ENCODE measurements around the gene ATRN. TPM values are rescaled to one million over a fixed set of nuclear protein-coding genes. Genes with fewer than 3 reads are reported as not detected.

ATRN gene
- total and polyA plus RNA-seq, 4 donors = 4.2 to 38.5 (median 21.2) TPM

- no peak for ATAC-seq (ENCODE audit: insufficient read depth, low FRiP score)
- TF ChIP-seq, protein P1, sequence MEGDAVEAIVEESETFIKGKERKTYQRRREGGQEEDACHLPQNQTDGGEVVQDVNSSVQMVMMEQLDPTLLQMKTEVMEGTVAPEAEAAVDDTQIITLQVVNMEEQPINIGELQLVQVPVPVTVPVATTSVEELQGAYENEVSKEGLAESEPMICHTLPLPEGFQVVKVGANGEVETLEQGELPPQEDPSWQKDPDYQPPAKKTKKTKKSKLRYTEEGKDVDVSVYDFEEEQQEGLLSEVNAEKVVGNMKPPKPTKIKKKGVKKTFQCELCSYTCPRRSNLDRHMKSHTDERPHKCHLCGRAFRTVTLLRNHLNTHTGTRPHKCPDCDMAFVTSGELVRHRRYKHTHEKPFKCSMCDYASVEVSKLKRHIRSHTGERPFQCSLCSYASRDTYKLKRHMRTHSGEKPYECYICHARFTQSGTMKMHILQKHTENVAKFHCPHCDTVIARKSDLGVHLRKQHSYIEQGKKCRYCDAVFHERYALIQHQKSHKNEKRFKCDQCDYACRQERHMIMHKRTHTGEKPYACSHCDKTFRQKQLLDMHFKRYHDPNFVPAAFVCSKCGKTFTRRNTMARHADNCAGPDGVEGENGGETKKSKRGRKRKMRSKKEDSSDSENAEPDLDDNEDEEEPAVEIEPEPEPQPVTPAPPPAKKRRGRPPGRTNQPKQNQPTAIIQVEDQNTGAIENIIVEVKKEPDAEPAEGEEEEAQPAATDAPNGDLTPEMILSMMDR (IDR thresholded peaks at IDR 0.05; ENCODE audit: control extremely low read depth, extremely low read depth) = no peak
- Histone ChIP-seq H3K36me3 (ENCODE audit: control insufficient read depth in 4 of 4, insufficient read depth in 4 of 4, low read length in 4 of 4) (peaks cover 0 to 12% (median 6%) of the 10 kb centered on the region in 4 donors), H3K27me3 (ENCODE audit: control insufficient read depth in 3 of 3, insufficient read depth in 3 of 3, low read length in 2 of 3) (no peaks in the 10 kb centered on the region), H3K27ac (ENCODE audit: low read depth in 1 of 2, low read length in 1 of 2) (no peak overlapping the region), H3K4me1 (ENCODE audit: control insufficient read depth in 5 of 5, insufficient read depth in 5 of 5, low read length in 5 of 5) (no peaks in the 10 kb centered on the region), H3K9ac (ENCODE audit: insufficient read depth in 1 of 2, low read length in 2 of 2) (no peak overlapping the region), H3K4me3 (no peak overlapping the region), H3K9me3 (ENCODE audit: control insufficient read depth in 4 of 4, insufficient read depth in 3 of 4, low read length in 3 of 4) (no peaks in the 10 kb centered on the region)
- 84 to 88% methylated on average over 2 of the region's 2 CpGs for WGBS, 2 donors
- no peak for DNase-seq
Observed at GRCh38 chr20:3629893-3630292, 159.1 kb downstream of the ATRN start.

DNA sequence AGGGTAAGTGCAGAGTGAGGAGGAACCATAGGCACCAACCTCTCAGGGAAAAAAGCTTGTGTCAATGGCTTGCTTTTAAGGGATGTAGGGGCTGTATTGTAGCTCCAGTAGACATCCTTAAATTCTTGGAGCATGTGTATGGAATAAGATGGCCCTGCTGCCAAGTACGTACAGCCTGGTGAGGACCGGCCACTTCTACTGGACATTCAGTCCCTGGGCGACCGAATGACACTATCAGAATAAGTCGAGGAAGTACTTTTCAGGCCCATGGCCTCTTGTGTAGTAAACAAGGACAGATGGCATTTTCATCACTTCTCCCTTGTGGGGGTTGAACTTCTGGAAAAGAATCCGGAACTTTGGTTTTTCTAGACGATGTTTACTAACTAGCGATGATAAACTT, 159.6 kb downstream of the ATRN start:
- 83 to 89% methylated on average over 8 of the region's 8 CpGs for WGBS, 2 donors
- Histone ChIP-seq H3K9ac (ENCODE audit: insufficient read depth in 1 of 2, low read length in 2 of 2) (no peak overlapping the region), H3K4me3 (no peak overlapping the region), H3K4me1 (ENCODE audit: control insufficient read depth in 5 of 5, insufficient read depth in 5 of 5, low read length in 5 of 5) (no peaks in the 10 kb centered on the region), H3K27me3 (ENCODE audit: control insufficient read depth in 3 of 3, insufficient read depth in 3 of 3, low read length in 2 of 3) (no peaks in the 10 kb centered on the region), H3K9me3 (ENCODE audit: control insufficient read depth in 4 of 4, insufficient read depth in 3 of 4, low read length in 3 of 4) (no peaks in the 10 kb centered on the region), H3K27ac (ENCODE audit: low read depth in 1 of 2, low read length in 1 of 2) (peak overlapping the region in 1 of 2 donors; percentile 39), H3K36me3 (ENCODE audit: control insufficient read depth in 4 of 4, insufficient read depth in 4 of 4, low read length in 4 of 4) (peaks cover 0 to 12% (median 6%) of the 10 kb centered on the region in 4 donors)
- no peak for ATAC-seq (ENCODE audit: insufficient read depth, low FRiP score)
- no peak for DNase-seq
- TF ChIP-seq, protein P1 (IDR thresholded peaks at IDR 0.05; ENCODE audit: control extremely low read depth, extremely low read depth) = no peak

DNA sequence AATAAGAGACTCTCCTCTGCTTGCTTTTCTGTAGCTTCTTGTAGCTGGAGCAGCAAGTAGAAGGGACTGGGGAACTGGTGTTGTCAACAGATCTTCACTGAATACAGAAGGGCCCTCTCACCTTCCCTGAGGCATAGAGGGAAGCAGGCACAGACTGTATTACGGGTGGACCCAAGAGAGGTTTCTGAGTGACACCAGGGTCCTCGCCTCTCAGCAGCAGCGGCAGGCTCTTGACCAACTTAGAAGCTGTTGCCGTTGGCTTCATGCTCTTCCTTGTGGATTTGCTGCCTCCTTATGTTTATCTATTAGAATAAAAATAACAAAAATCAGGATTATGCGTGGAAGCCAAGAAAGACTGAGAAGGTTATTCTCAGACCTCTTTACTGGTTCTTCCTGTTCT, 160.7 kb downstream of the ATRN start:
- DNase-seq = peak in 1 of 3 donors; percentile 29

More for the DNA sequence above, 160.7 kb downstream of the ATRN start:
- no peak for ATAC-seq (ENCODE audit: insufficient read depth, low FRiP score)
- no peaks in the 10 kb centered on the region for H3K27me3 ChIP-seq (ENCODE audit: control insufficient read depth in 3 of 3, insufficient read depth in 3 of 3, low read length in 2 of 3)
- H3K9me3 ChIP-seq (ENCODE audit: control insufficient read depth in 4 of 4, insufficient read depth in 3 of 4, low read length in 3 of 4) = no peaks in the 10 kb centered on the region
- H3K4me1 ChIP-seq (ENCODE audit: control insufficient read depth in 5 of 5, insufficient read depth in 5 of 5, low read length in 5 of 5) = no peaks in the 10 kb centered on the region
- 83 to 88% methylated on average over 5 of the region's 5 CpGs for WGBS, 2 donors
- H3K36me3 ChIP-seq (ENCODE audit: control insufficient read depth in 4 of 4, insufficient read depth in 4 of 4, low read length in 4 of 4) = peaks cover 0 to 9% (median 5%) of the 10 kb centered on the region in 4 donors
- H3K9ac ChIP-seq (ENCODE audit: insufficient read depth in 1 of 2, low read length in 2 of 2) = no peak overlapping the region
- H3K27ac ChIP-seq (ENCODE audit: low read depth in 1 of 2, low read length in 1 of 2) = no peak overlapping the region
- H3K4me3 ChIP-seq = no peak overlapping the region
- TF ChIP-seq, protein P1 (IDR thresholded peaks at IDR 0.05; ENCODE audit: control extremely low read depth, extremely low read depth) = no peak

Measured in lung (tissue), 12 donors.